ENCODE results near the gene MRPL48.
A peak's percentile ranks its signal among the peaks of the same experiment; 100 is the strongest.

DNA sequence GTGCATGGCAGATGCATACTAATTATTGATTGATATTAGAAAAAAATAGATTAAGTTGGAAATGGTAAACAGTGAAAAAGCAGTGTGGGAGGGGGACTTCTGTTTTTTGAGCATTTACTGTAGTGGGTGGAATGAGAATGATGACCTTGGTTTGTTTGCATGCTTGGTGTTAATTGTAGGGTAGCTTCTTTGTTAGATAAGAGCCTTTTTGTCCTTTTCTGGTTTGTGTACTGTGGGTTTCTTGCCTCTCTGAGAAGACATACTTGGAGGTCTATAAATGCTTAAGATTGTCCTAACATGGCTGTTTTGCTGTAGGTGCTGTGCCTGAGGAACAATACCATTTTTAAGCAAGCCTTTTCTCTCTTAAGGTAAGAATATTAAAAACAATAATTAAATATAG is 17.0 kb downstream of the MRPL48 start:
- TF ChIP-seq SPI1 (IDR thresholded peaks at IDR 0.05; ENCODE audit: low read depth, low read length) (peak; percentile 33; the same call in 1 of the 2 replicates), POLR2A (IDR thresholded peaks at IDR 0.05; ENCODE audit: low read depth, low read length) (no peak), POLR2AphosphoS5 (IDR thresholded peaks at IDR 0.05; ENCODE audit: low read depth, low read length) (no peak), TAF1 (IDR thresholded peaks at IDR 0.05; ENCODE audit: low read depth, low read length) (no peak)
